Activated B cell treated with CpG ODN at 0.5 μM for 24 hours (primary cell): ENCODE data around the gene TPT1. TPM values are rescaled to one million over a fixed set of nuclear protein-coding genes. Genes with fewer than 3 reads are reported as not detected.
"Not testable (repeated sequence)": the region's sequence is repeated elsewhere in the genome, so short reads cannot be mapped to it uniquely, and the experiment has no call there.

Source experiments
- ATAC-seq: fragments of 200-7000 bp; cut with Tn5 transposase; one replicate; pipeline ENCODE4 v1.10.0; 2021; ENCODE audit warnings: low read depth, mild to moderate bottlenecking, moderate library complexity
- CTCF ChIA-PET: fragments of 350-600 bp; sonication (Branson Sonifier 250); formaldehyde crosslinking; loops from one replicate; lab custom pipeline; 2021; ENCODE audit warnings: antibody characterized with exemption; lab: Charles Lee
- POLR2A ChIA-PET: fragments of 350-600 bp; sonication (Branson Sonifier 250); formaldehyde crosslinking; loops from one replicate; lab custom pipeline; 2021; ENCODE audit warnings: antibody characterized with exemption; lab: Charles Lee
- DNase-seq: peaks from one replicate; pipeline ENCODE4 v3.0.0; 2022
- H3K27ac Mint-ChIP-seq: one replicate; pipeline ENCODE4 v1.8.0; 2020; ENCODE audit warnings: mixed read lengths
- H3K27me3 Mint-ChIP-seq: one replicate; pipeline ENCODE4 v1.8.0; 2021; ENCODE audit warnings: mixed read lengths
- H3K36me3 Mint-ChIP-seq: one replicate; pipeline ENCODE4 v1.8.0; 2021; ENCODE audit warnings: low read depth, mixed read lengths
- H3K4me1 Mint-ChIP-seq: one replicate; pipeline ENCODE4 v1.8.0; 2021; ENCODE audit warnings: mixed read lengths
- H3K4me3 Mint-ChIP-seq: one replicate; pipeline ENCODE4 v1.8.0; 2020; ENCODE audit warnings: mild to moderate bottlenecking, mixed read lengths
- H3K9me3 Mint-ChIP-seq: one replicate; pipeline ENCODE4 v1.8.0; 2020; ENCODE audit warnings: mixed read lengths
- CTCF ChIP-seq: fragments of 200-600 bp; IDR thresholded peaks from one replicate; pipeline ENCODE4 v1.8.0; 2022; ENCODE audit warnings: antibody characterized with exemption, mild to moderate bottlenecking
- intact Hi-C: fragments of 100-400 bp; cut with micrococcal nuclease; formaldehyde crosslinking; loops from one replicate; pipeline ENCODE4 v1.15.1; 2024
- total RNA-seq: library from RNA; stranded (reverse); gene quantifications from 2 replicates; pipeline ENCODE4 v1.2.3, GENCODE V29; 2022

Gene TPT1
- total RNA-seq, 1 donor from 2014 or later: 3,880 TPM

DNA sequence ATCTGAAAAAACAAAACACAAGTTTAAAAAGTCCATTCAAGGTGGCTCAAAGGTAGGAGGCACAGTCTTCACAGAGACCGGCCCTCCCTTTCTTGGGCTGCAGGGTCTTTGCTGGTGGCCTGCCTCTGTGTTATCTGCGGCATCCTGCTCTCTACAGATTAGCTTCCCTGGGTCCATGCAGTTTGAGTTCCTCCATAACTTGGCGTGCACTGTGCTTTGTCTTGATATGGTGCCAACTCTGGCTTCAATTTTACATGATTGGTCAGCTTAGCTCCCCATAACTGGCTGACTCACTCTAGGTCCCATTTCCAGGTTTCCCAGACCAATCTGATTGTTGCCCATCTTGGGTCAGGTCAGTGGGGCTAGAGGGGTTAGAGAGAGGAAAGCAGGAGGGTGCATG lies 41.8 kb downstream of the TPT1 start:
- no peak overlapping the region for H3K4me3 Mint-ChIP-seq
- ChIA-PET POLR2A (no interaction called here), CTCF (interaction anchor here (1.2 kb wide), 1 partner anchor 10 kb away, joined by 4 read pairs; no protein-coding TSS in a partner anchor)
- H3K27ac Mint-ChIP-seq: no peak overlapping the region
- ATAC-seq: no peak
- intact Hi-C loops: no loop called here
- peaks cover 2% of the 10 kb centered on the region for H3K27me3 Mint-ChIP-seq
- no peak for DNase-seq
- H3K4me1 Mint-ChIP-seq: peaks cover 8% of the 10 kb centered on the region
- no peaks in the 10 kb centered on the region for H3K36me3 Mint-ChIP-seq
- no peak for TF ChIP-seq CTCF
- no peaks in the 10 kb centered on the region for H3K9me3 Mint-ChIP-seq

GRCh38 chr13:45298550-45298949 lies 42.4 kb downstream of the TPT1 start:
- POLR2A ChIA-PET, H3K27ac Mint-ChIP-seq, CTCF ChIA-PET, H3K9me3 Mint-ChIP-seq, DNase-seq, H3K4me3 Mint-ChIP-seq, H3K4me1 Mint-ChIP-seq, H3K27me3 Mint-ChIP-seq, ATAC-seq, intact Hi-C loops, H3K36me3 Mint-ChIP-seq: not testable (repeated sequence)

GRCh38 chr13:45298206-45298505 lies 42.8 kb downstream of the TPT1 start:
- Mint-ChIP-seq H3K9me3 (no peaks in the 10 kb centered on the region), H3K4me3 (no peak overlapping the region), H3K27ac (no peak overlapping the region), H3K4me1 (peaks cover 8% of the 10 kb centered on the region), H3K27me3 (no peaks in the 10 kb centered on the region), H3K36me3 (no peaks in the 10 kb centered on the region)
- POLR2A ChIA-PET: no interaction called here
- no peak for TF ChIP-seq CTCF
- intact Hi-C loops: no loop called here
- DNase-seq (no peak), ATAC-seq (no peak)
- CTCF ChIA-PET: no interaction called here

GRCh38 chr13:45297456-45298205 lies 43.4 kb downstream of the TPT1 start:
- Mint-ChIP-seq H3K4me1 (peaks cover 8% of the 10 kb centered on the region), H3K27ac (no peak overlapping the region), H3K9me3 (no peaks in the 10 kb centered on the region), H3K27me3 (no peaks in the 10 kb centered on the region), H3K36me3 (no peaks in the 10 kb centered on the region), H3K4me3 (no peak overlapping the region)
- ATAC-seq (no peak), DNase-seq (no peak)
- intact Hi-C loops: no loop called here
- CTCF ChIA-PET: no interaction called here
- no peak for TF ChIP-seq CTCF
- POLR2A ChIA-PET: no interaction called here

DNA sequence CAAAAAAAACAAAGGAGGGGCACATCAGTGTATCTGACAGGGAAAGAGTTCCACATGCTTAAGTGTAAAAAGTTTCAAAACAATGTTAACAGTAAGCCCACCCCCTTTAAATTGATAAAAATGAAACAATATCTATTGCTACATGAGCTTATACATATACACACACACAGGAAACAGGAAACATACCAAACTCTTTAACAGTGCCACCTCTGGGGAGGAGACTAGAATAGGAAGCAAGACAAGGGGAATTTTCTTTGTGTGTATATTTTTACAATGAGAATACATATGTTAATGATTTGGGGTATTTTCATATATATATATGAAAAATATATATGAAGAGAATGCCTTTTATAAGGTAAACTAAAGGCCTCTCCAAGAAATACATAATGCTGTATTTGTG lies 44.7 kb downstream of the TPT1 start:
- Mint-ChIP-seq H3K4me3 (no peak overlapping the region), H3K9me3 (no peaks in the 10 kb centered on the region), H3K27ac (no peak overlapping the region), H3K4me1 (peaks cover 8% of the 10 kb centered on the region), H3K27me3 (no peaks in the 10 kb centered on the region), H3K36me3 (no peaks in the 10 kb centered on the region)
- no peak for TF ChIP-seq CTCF
- ATAC-seq (no peak), DNase-seq (no peak)
- intact Hi-C loops: no loop called here
- ChIA-PET POLR2A (no interaction called here), CTCF (no interaction called here)

DNA sequence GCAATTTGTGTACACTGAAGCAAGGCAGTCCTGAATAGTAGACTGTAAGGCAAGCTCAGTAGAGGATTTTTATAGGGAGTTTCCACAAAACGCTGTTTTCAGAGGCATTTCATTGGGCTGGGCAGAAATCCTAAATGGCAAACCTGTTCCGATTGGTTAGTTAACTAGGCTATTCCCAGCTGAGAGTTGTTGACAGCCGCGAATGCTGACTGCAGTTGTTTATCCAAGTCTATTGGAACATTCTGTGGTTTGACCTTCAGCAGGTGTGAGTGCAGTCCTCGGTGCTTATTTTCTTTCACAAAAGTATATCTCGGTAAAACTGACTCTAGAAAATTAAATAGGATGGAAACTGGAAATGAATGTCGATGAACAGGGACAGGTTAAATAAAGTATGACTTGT lies 45.4 kb downstream of the TPT1 start:
- CTCF ChIA-PET: no interaction called here
- POLR2A ChIA-PET: no interaction called here
- intact Hi-C loops: no loop called here
- no peaks in the 10 kb centered on the region for H3K9me3 Mint-ChIP-seq
- no peaks in the 10 kb centered on the region for H3K27me3 Mint-ChIP-seq
- ATAC-seq: no peak
- peaks cover 3% of the 10 kb centered on the region for H3K36me3 Mint-ChIP-seq
- no peak overlapping the region for H3K27ac Mint-ChIP-seq
- H3K4me3 Mint-ChIP-seq: no peak overlapping the region
- peaks cover 8% of the 10 kb centered on the region for H3K4me1 Mint-ChIP-seq
- no peak for DNase-seq
- TF ChIP-seq CTCF: no peak
